Heart left ventricle (tissue), 16 donors: Measurements from ENCODE around the gene PSMA2. TPM values are rescaled to one million over a fixed set of nuclear protein-coding genes. Genes with fewer than 3 reads are reported as not detected.
"Not testable (repeated sequence)": the region's sequence is repeated elsewhere in the genome, so short reads cannot be mapped to it uniquely, and the experiment has no call there.

ENCODE experiments used
- ATAC-seq, 4 donors: fragments of 200-7000 bp; cut with Tn5 transposase; one replicate each; pipeline ENCODE4 v1.9.1; 2020 to 2022; ENCODE audit warnings: moderate library complexity in 4 of 4, mild to moderate bottlenecking in 3 of 4, moderate number of reproducible peaks in 1 of 4
- DNase-seq, 5 donors: peaks; one replicate each; pipeline ENCODE4 v3.0.0-alpha.2; 2020
- H3K27ac ChIP-seq, 12 donors: fragments of 200-600 bp; sonication (generic) in 4 of 12; one replicate each; pipeline versions ENCODE4 v1.5.0 to v1.8.0; 2016 to 2022; ENCODE audit warnings: mild to moderate bottlenecking in 2 of 12
- H3K27me3 ChIP-seq, 9 donors: fragments of 200-600 bp; sonication (generic) in 2 of 9; one replicate each; pipeline versions ENCODE4 v1.5.1 to v1.8.0; 2016 to 2022; ENCODE audit warnings: mild to moderate bottlenecking in 3 of 9
- H3K36me3 ChIP-seq, 9 donors: fragments of 200-600 bp; sonication (generic) in 2 of 9; one replicate each; pipeline versions ENCODE4 v1.5.0 to v1.8.0; 2018 to 2022; ENCODE audit warnings: mild to moderate bottlenecking in 2 of 9
- H3K4me1 ChIP-seq, 12 donors: fragments of 200-600 bp; sonication (generic) in 4 of 12; one replicate each; pipeline versions ENCODE4 v1.5.0 to v1.8.0; 2016 to 2022; ENCODE audit warnings: mild to moderate bottlenecking in 3 of 12
- H3K4me3 ChIP-seq, 12 donors: fragments of 200-600 bp; sonication (generic) in 4 of 12; one replicate each; pipeline versions ENCODE4 v1.5.0 to v1.8.0; 2017 to 2022; ENCODE audit warnings: mild to moderate bottlenecking in 9 of 12, moderate library complexity in 4 of 12
- H3K9me3 ChIP-seq, 12 donors: fragments of 200-600 bp; sonication (generic) in 4 of 12; one replicate each; pipeline versions ENCODE4 v1.5.0 to v1.8.0; 2016 to 2022; ENCODE audit warnings: mild to moderate bottlenecking in 1 of 12
- POLR2A ChIP-seq, 2 donors: fragments of 450-650 bp; IDR thresholded peaks; one replicate each; pipeline ENCODE4 v1.6.1; 2017; ENCODE audit warnings: antibody characterized with exemption in 2 of 2, mild to moderate bottlenecking in 2 of 2, moderate library complexity in 2 of 2
- WGBS, 4 donors: extraction: QIAGEN DNeasy Blood & Tissue Kit in 2 of 4; methylation state at CpG; one replicate each; pipeline versions ENCODE4 v1.1.5 to v1.1.7; 2013 to 2018; 5-methylcytosine and 5-hydroxymethylcytosine counted together
- intact Hi-C, 10 donors: fragments of 100-400 bp; cut with DNase I; formaldehyde crosslinking; loops; one replicate each; pipeline versions ENCODE4 v1.11.1 to v1.14.2; 2022
- polyA plus RNA-seq, 2 donors: library from polyadenylated mRNA; stranded (reverse); fragments of 200-250 nt; gene quantifications; one replicate each; pipeline ENCODE4 v1.2.3, GENCODE V29; 2013
- total RNA-seq, 9 donors: library from RNA; depleted of rRNA in 2 of 9; stranded (reverse); fragments of >200 nt in 2 of 9; fragmentation: NEBNext Ultra II Directional in 3 of 9; extraction: Animal tissue kit (Norgen Biotek cat#: 25700) in 3 of 9; gene quantifications; one replicate each; pipeline versions ENCODE4 v1.1.0 to v1.2.4, GENCODE V29; 2016 to 2023
- TF ChIP-seq, protein P1 (sequence below), 12 donors: fragments of 200-600 bp; sonication (generic) in 4 of 12; IDR thresholded peaks; one replicate each; pipeline versions ENCODE4 v1.5.0 to v1.8.0; 2018 to 2022; ENCODE audit warnings: antibody characterized with exemption in 12 of 12, mild to moderate bottlenecking in 5 of 12
- donor health status: ischemic (EF 13 %, LVEDD 7.1; RV severe dilation, severe dysfunction).
- donor health status: healthy with polysubstance abuse.
- donor health status: DM: no; HTN: yes; CAD: no.
- donor health status: DM: no; HTN: no; CAD: no.
- donor health status: ischemic (EF 25% LVEDD 6.9; RV normal size, moderate dysfunction).
- donor health status: ischemic (EF 25% LVEDD 5.7; RV mildly dilated, moderate dysfunction).
- donor health status: healthy.
- donor health status: DM: yes; HTN: yes; CAD: no.
- donor health status: ischemic (EF 35%, LVEDD 5.7; RV mildly dilated, moderate dysfunction).
- donor health status: nonischemic (EF 11% LVEDD 7.7; RV severe dilation, severe dysfunction).
- donor health status: DM: yes; HTN: yes; CAD: no.
- donor health status: PGD.
- donor health status: ischemic (EF 29% LVEDD 5.4; RV normal size, mild dysfunction).
- donor health status: nonischemic (EF 23%, LVEDD 6.1; RV moderate dilation, normal function).

Gene PSMA2
- total and polyA plus RNA-seq, 11 donors, result 41.8 to 139 (median 75.8) TPM

DNA sequence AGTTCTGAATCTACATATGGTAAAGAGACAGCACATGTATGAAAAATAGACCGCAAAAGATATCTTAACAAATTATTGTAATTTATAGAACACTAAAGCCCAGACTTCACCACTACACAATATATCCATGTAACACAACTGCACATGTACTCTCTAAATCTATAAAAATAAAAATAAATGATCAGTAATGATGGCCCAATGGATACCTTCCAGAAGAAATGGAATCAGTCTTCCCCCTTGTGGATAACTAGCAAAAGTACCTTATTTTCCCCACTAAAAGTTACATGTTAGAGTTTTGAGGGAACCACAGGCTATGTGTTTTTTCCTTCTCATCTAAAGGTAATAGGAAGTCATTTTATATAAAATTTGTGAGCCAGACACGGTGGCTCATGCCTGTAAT lies 45.8 kb downstream of the PSMA2 start:
- H3K36me3 ChIP-seq, result no peaks in the 10 kb centered on the region
- intact Hi-C loops, result no loop called here
- DNase-seq (no peak), ATAC-seq (no peak)
- no peaks in the 10 kb centered on the region for H3K9me3 ChIP-seq
- H3K27ac ChIP-seq, result no peak overlapping the region
- no peaks in the 10 kb centered on the region for H3K27me3 ChIP-seq
- H3K4me1 ChIP-seq, result peaks cover 0 to 19% (median 4%) of the 10 kb centered on the region in 12 donors
- H3K4me3 ChIP-seq, result no peak overlapping the region
- TF ChIP-seq, protein P1, sequence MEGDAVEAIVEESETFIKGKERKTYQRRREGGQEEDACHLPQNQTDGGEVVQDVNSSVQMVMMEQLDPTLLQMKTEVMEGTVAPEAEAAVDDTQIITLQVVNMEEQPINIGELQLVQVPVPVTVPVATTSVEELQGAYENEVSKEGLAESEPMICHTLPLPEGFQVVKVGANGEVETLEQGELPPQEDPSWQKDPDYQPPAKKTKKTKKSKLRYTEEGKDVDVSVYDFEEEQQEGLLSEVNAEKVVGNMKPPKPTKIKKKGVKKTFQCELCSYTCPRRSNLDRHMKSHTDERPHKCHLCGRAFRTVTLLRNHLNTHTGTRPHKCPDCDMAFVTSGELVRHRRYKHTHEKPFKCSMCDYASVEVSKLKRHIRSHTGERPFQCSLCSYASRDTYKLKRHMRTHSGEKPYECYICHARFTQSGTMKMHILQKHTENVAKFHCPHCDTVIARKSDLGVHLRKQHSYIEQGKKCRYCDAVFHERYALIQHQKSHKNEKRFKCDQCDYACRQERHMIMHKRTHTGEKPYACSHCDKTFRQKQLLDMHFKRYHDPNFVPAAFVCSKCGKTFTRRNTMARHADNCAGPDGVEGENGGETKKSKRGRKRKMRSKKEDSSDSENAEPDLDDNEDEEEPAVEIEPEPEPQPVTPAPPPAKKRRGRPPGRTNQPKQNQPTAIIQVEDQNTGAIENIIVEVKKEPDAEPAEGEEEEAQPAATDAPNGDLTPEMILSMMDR (IDR thresholded peaks at IDR 0.05), result peak in 5 of 12 donors; percentile 11 to 23 (median 16)
- no peak for TF ChIP-seq POLR2A (IDR thresholded peaks at IDR 0.05)
- 83 to 88% (median 83%) methylated on average over 2 of the region's 2 CpGs for WGBS, 4 donors

DNA sequence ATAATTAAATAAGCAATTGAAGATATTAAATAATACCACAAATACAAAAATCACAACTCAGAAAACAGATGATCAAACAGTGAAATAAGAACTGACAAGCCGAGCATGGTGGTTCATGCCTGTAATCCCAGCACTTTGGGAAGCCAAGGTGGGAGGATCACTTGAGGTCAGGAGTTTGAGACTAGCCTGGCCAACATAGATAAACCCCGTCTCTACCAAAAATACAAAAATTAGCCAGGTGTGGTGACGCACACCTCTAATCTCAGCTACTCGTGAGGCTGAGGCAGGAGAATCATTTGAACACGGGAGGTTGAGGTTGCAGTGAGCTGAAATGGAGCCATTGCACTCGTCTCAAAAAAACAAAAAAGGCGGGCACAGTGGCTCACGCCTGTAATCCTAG lies 46.8 kb downstream of the PSMA2 start:
- WGBS, 4 donors, result 89 to 97% (median 96%) methylated on average over 8 of the region's 8 CpGs
- peaks cover 0 to 19% (median 4%) of the 10 kb centered on the region in 12 donors for H3K4me1 ChIP-seq
- ATAC-seq, H3K36me3 ChIP-seq, H3K9me3 ChIP-seq, intact Hi-C loops, H3K27ac ChIP-seq, H3K4me3 ChIP-seq, H3K27me3 ChIP-seq, DNase-seq: not testable (repeated sequence)

DNA sequence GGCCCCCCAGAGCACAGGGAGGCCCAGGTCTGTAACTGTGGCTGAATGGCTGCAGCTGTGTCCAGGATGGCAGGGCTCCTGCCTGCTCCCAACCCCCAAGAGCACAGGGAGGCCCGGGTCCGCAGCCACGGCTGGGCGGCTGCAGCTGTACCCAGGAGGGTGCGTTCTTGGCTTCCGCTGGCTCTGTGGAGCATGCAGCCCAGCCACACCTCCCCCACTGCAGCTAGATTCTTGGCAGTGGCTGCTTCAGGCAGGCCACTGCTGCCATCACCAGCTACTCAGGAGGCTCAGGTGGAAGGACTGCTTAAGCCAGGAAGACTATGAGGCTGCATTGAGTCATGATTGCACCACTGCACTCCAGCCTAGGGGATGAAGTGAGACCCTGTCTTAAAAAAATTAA lies 48.0 kb downstream of the PSMA2 start:
- Histone ChIP-seq H3K4me3 (no peak overlapping the region), H3K27ac (no peak overlapping the region), H3K9me3 (no peaks in the 10 kb centered on the region), H3K4me1 (peaks cover 0 to 13% (median 3%) of the 10 kb centered on the region in 12 donors), H3K36me3 (no peaks in the 10 kb centered on the region), H3K27me3 (no peaks in the 10 kb centered on the region)
- 78 to 84% (median 82%) methylated on average over 4 to 6 of the region's 6 CpGs; no CpG with 5 or more reads in 1 of the 4 donors for WGBS, 4 donors
- DNase-seq, result peak in 2 of 5 donors; percentile 62 to 63
- no peak for TF ChIP-seq POLR2A (IDR thresholded peaks at IDR 0.05)
- TF ChIP-seq, protein P1 (IDR thresholded peaks at IDR 0.05), result no peak
- intact Hi-C loops, result no loop called here
- peak; percentile 38 to 69 (median 62) for ATAC-seq

DNA sequence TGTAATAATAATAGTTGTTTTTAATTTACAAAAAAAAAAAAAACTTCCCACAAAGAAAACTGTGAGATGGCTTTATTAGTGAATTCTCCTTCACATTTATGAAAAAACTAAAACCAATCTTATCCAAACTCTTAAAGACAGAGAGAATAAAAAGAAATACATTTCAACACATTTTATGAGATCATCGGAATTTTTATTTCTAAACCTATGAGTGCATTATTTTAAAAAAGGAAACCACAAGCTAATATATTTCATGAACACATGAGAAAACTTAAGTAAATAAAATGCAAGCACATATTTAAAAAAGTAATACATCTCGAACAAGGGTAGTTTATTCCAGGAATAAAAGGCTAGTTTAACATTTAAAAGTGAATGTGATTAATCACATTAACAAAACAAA lies 51.6 kb downstream of the PSMA2 start:
- Histone ChIP-seq H3K27ac (no peak overlapping the region), H3K9me3 (no peaks in the 10 kb centered on the region), H3K36me3 (no peaks in the 10 kb centered on the region), H3K4me3 (no peak overlapping the region), H3K27me3 (no peaks in the 10 kb centered on the region), H3K4me1 (no peaks in the 10 kb centered on the region)
- ATAC-seq, result no peak
- intact Hi-C loops, result no loop called here
- no peak for DNase-seq
- no peak for TF ChIP-seq POLR2A (IDR thresholded peaks at IDR 0.05)
- TF ChIP-seq, protein P1 (IDR thresholded peaks at IDR 0.05), result no peak
- 88 to 92% (median 90%) methylated on average over 2 of the region's 2 CpGs for WGBS, 4 donors

DNA sequence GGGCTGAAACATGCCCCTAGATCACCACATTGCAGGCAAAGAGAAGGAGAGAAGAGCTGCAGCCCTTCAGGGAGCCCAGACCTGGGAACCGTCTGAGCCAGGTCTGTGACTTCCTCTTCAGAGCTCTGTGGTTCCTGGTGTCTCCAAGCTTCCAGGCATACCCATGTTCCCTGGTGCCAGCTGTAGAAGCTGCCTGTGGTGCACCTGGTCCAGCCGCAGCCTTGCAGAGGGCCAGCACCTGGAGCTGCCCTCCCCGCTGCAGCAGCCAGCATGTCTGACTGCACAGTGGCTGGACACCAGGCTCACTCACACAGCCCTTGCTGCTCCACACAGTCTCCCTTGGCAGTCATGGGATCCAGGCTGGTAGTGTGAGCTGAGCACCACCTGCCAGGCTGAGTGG lies 53.7 kb downstream of the PSMA2 start:
- TF ChIP-seq POLR2A (IDR thresholded peaks at IDR 0.05), result no peak
- TF ChIP-seq, protein P1 (IDR thresholded peaks at IDR 0.05), result no peak
- no peak overlapping the region for H3K4me3 ChIP-seq
- DNase-seq (no peak), ATAC-seq (peak in 2 of 4 donors; percentile 18 to 32)
- no peaks in the 10 kb centered on the region for H3K9me3 ChIP-seq
- H3K27ac ChIP-seq, result no peak overlapping the region
- no peaks in the 10 kb centered on the region for H3K4me1 ChIP-seq
- intact Hi-C loops, result no loop called here
- no peaks in the 10 kb centered on the region for H3K36me3 ChIP-seq
- H3K27me3 ChIP-seq, result no peaks in the 10 kb centered on the region
- WGBS, 4 donors, result 79 to 91% (median 83%) methylated on average over 2 to 3 of the region's 3 CpGs
